ENCODE data around the gene CNN2. TPM values are rescaled to one million over a fixed set of nuclear protein-coding genes. Genes with fewer than 3 reads are reported as not detected.

The CNN2 gene
- total and polyA plus RNA-seq, 2 donors: 55.9 to 127 TPM

GRCh38 chr19:1049800-1050199 lies 23.4 kb downstream of the CNN2 start:
- Histone ChIP-seq H3K27ac (ENCODE audit: low read depth in 1 of 2, low read length in 1 of 2) (no peak overlapping the region), H3K27me3 (ENCODE audit: control insufficient read depth in 2 of 2, insufficient read depth in 1 of 2, low read length in 1 of 2) (no peaks in the 10 kb centered on the region), H3K36me3 (ENCODE audit: control insufficient read depth in 2 of 2, insufficient read depth in 2 of 2, low read length in 1 of 2) (peaks cover 32 to 43% of the 10 kb centered on the region in 2 donors), H3K9me3 (ENCODE audit: control insufficient read depth in 2 of 2, insufficient read depth in 1 of 2, low read length in 1 of 2) (peaks cover 0 to 26% of the 10 kb centered on the region in 2 donors), H3K4me1 (ENCODE audit: control insufficient read depth in 2 of 2, insufficient read depth in 2 of 2, low read length in 2 of 2) (no peaks in the 10 kb centered on the region), H3K4me3 (ENCODE audit: low read length in 2 of 2) (no peak overlapping the region)
- WGBS: 72% methylated on average over 11 of the region's 11 CpGs
- DNase-seq (ENCODE audit: low read depth in 6 of 9, low spot score in 9 of 9): peak in 1 of 9 donors; percentile 61

DNA sequence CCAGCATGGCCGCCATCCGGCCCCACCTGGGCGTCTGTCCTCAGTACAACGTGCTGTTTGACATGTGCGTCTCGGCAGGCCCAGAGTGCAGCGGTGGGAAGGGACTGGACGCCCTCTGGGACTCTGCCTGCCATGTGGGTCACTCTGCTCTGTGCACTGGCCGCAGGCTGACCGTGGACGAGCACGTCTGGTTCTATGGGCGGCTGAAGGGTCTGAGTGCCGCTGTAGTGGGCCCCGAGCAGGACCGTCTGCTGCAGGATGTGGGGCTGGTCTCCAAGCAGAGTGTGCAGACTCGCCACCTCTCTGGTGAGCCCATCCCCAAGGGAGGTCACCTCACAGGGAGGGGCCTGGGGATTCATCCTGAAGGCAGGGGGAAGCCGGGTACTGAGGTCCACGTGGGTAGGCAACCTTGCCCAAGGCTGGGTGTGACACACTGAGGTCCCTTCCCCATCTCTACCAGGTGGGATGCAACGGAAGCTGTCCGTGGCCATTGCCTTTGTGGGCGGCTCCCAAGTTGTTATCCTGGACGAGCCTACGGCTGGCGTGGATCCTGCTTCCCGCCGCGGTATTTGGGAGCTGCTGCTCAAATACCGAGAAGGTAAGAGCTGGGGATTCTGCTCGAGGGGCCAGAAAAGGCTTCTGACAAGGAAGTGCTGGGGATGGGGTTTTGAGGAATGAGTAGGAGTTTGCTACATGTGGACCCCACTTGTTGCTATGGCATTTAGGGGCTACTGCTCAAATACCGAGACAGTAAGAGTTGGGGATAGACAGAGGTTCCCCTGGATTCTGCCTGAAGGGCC lies 24.8 kb downstream of the CNN2 start:
- H3K9me3 ChIP-seq (ENCODE audit: control insufficient read depth in 2 of 2, insufficient read depth in 1 of 2, low read length in 1 of 2): peaks cover 5 to 31% of the 10 kb centered on the region in 2 donors
- H3K27me3 ChIP-seq (ENCODE audit: control insufficient read depth in 2 of 2, insufficient read depth in 1 of 2, low read length in 1 of 2): no peaks in the 10 kb centered on the region
- no peak for DNase-seq (ENCODE audit: low read depth in 6 of 9, low spot score in 9 of 9)
- WGBS: 96% methylated on average over 31 of the region's 31 CpGs
- H3K4me3 ChIP-seq (ENCODE audit: low read length in 2 of 2): no peak overlapping the region
- H3K36me3 ChIP-seq (ENCODE audit: control insufficient read depth in 2 of 2, insufficient read depth in 2 of 2, low read length in 1 of 2): peaks cover 38 to 49% of the 10 kb centered on the region in 2 donors
- no peak overlapping the region for H3K27ac ChIP-seq (ENCODE audit: low read depth in 1 of 2, low read length in 1 of 2)
- no peaks in the 10 kb centered on the region for H3K4me1 ChIP-seq (ENCODE audit: control insufficient read depth in 2 of 2, insufficient read depth in 2 of 2, low read length in 2 of 2)

GRCh38 chr19:1051791-1052190 lies 25.4 kb downstream of the CNN2 start:
- peaks cover 10 to 36% of the 10 kb centered on the region in 2 donors for H3K9me3 ChIP-seq (ENCODE audit: control insufficient read depth in 2 of 2, insufficient read depth in 1 of 2, low read length in 1 of 2)
- peaks cover 41 to 49% of the 10 kb centered on the region in 2 donors for H3K36me3 ChIP-seq (ENCODE audit: control insufficient read depth in 2 of 2, insufficient read depth in 2 of 2, low read length in 1 of 2)
- WGBS: 95% methylated on average over 17 of the region's 17 CpGs
- DNase-seq (ENCODE audit: low read depth in 6 of 9, low spot score in 9 of 9): no peak
- H3K4me1 ChIP-seq (ENCODE audit: control insufficient read depth in 2 of 2, insufficient read depth in 2 of 2, low read length in 2 of 2): no peaks in the 10 kb centered on the region
- no peak overlapping the region for H3K4me3 ChIP-seq (ENCODE audit: low read length in 2 of 2)
- no peak overlapping the region for H3K27ac ChIP-seq (ENCODE audit: low read depth in 1 of 2, low read length in 1 of 2)
- no peaks in the 10 kb centered on the region for H3K27me3 ChIP-seq (ENCODE audit: control insufficient read depth in 2 of 2, insufficient read depth in 1 of 2, low read length in 1 of 2)

GRCh38 chr19:1052349-1052975 lies 26.1 kb downstream of the CNN2 start:
- Histone ChIP-seq H3K9me3 (ENCODE audit: control insufficient read depth in 2 of 2, insufficient read depth in 1 of 2, low read length in 1 of 2) (peaks cover 16 to 43% of the 10 kb centered on the region in 2 donors), H3K27me3 (ENCODE audit: control insufficient read depth in 2 of 2, insufficient read depth in 1 of 2, low read length in 1 of 2) (no peaks in the 10 kb centered on the region), H3K27ac (ENCODE audit: low read depth in 1 of 2, low read length in 1 of 2) (no peak overlapping the region), H3K4me3 (ENCODE audit: low read length in 2 of 2) (no peak overlapping the region), H3K4me1 (ENCODE audit: control insufficient read depth in 2 of 2, insufficient read depth in 2 of 2, low read length in 2 of 2) (no peaks in the 10 kb centered on the region), H3K36me3 (ENCODE audit: control insufficient read depth in 2 of 2, insufficient read depth in 2 of 2, low read length in 1 of 2) (peaks cover 44 to 49% of the 10 kb centered on the region in 2 donors)
- DNase-seq (ENCODE audit: low read depth in 6 of 9, low spot score in 9 of 9): no peak
- 86% methylated on average over 5 of the region's 5 CpGs for WGBS

GRCh38 chr19:1053176-1054101 lies 27.0 kb downstream of the CNN2 start:
- DNase-seq (ENCODE audit: low read depth in 6 of 9, low spot score in 9 of 9): no peak
- peaks cover 20 to 53% of the 10 kb centered on the region in 2 donors for H3K9me3 ChIP-seq (ENCODE audit: control insufficient read depth in 2 of 2, insufficient read depth in 1 of 2, low read length in 1 of 2)
- WGBS: 98% methylated on average over 31 of the region's 31 CpGs
- H3K27me3 ChIP-seq (ENCODE audit: control insufficient read depth in 2 of 2, insufficient read depth in 1 of 2, low read length in 1 of 2): no peaks in the 10 kb centered on the region
- peaks cover 48 to 51% of the 10 kb centered on the region in 2 donors for H3K36me3 ChIP-seq (ENCODE audit: control insufficient read depth in 2 of 2, insufficient read depth in 2 of 2, low read length in 1 of 2)
- H3K4me3 ChIP-seq (ENCODE audit: low read length in 2 of 2): no peak overlapping the region
- no peaks in the 10 kb centered on the region for H3K4me1 ChIP-seq (ENCODE audit: control insufficient read depth in 2 of 2, insufficient read depth in 2 of 2, low read length in 2 of 2)
- H3K27ac ChIP-seq (ENCODE audit: low read depth in 1 of 2, low read length in 1 of 2): no peak overlapping the region

GRCh38 chr19:1054102-1055027 lies 28.0 kb downstream of the CNN2 start:
- Histone ChIP-seq H3K9me3 (ENCODE audit: control insufficient read depth in 2 of 2, insufficient read depth in 1 of 2, low read length in 1 of 2) (peaks cover 25 to 59% of the 10 kb centered on the region in 2 donors), H3K4me1 (ENCODE audit: control insufficient read depth in 2 of 2, insufficient read depth in 2 of 2, low read length in 2 of 2) (no peaks in the 10 kb centered on the region), H3K27me3 (ENCODE audit: control insufficient read depth in 2 of 2, insufficient read depth in 1 of 2, low read length in 1 of 2) (no peaks in the 10 kb centered on the region), H3K27ac (ENCODE audit: low read depth in 1 of 2, low read length in 1 of 2) (no peak overlapping the region), H3K36me3 (ENCODE audit: control insufficient read depth in 2 of 2, insufficient read depth in 2 of 2, low read length in 1 of 2) (peaks cover 54 to 57% of the 10 kb centered on the region in 2 donors), H3K4me3 (ENCODE audit: low read length in 2 of 2) (no peak overlapping the region)
- DNase-seq (ENCODE audit: low read depth in 6 of 9, low spot score in 9 of 9): no peak
- 97% methylated on average over 28 of the region's 28 CpGs for WGBS

- no peaks in the 10 kb centered on the region for H3K27me3 ChIP-seq (ENCODE audit: control insufficient read depth in 2 of 2, insufficient read depth in 1 of 2, low read length in 1 of 2)
- DNase-seq (ENCODE audit: low read depth in 6 of 9, low spot score in 9 of 9): no peak
- H3K4me3 ChIP-seq (ENCODE audit: low read length in 2 of 2): no peak overlapping the region
- over 99% methylated on average over 14 of the region's 14 CpGs for WGBS
- peaks cover 56 to 61% of the 10 kb centered on the region in 2 donors for H3K36me3 ChIP-seq (ENCODE audit: control insufficient read depth in 2 of 2, insufficient read depth in 2 of 2, low read length in 1 of 2)
- H3K9me3 ChIP-seq (ENCODE audit: control insufficient read depth in 2 of 2, insufficient read depth in 1 of 2, low read length in 1 of 2): peaks cover 25 to 59% of the 10 kb centered on the region in 2 donors
- H3K4me1 ChIP-seq (ENCODE audit: control insufficient read depth in 2 of 2, insufficient read depth in 2 of 2, low read length in 2 of 2): no peaks in the 10 kb centered on the region
- no peak overlapping the region for H3K27ac ChIP-seq (ENCODE audit: low read depth in 1 of 2, low read length in 1 of 2)
Observed at GRCh38 chr19:1055028-1055425, 28.6 kb downstream of the CNN2 start.

DNA sequence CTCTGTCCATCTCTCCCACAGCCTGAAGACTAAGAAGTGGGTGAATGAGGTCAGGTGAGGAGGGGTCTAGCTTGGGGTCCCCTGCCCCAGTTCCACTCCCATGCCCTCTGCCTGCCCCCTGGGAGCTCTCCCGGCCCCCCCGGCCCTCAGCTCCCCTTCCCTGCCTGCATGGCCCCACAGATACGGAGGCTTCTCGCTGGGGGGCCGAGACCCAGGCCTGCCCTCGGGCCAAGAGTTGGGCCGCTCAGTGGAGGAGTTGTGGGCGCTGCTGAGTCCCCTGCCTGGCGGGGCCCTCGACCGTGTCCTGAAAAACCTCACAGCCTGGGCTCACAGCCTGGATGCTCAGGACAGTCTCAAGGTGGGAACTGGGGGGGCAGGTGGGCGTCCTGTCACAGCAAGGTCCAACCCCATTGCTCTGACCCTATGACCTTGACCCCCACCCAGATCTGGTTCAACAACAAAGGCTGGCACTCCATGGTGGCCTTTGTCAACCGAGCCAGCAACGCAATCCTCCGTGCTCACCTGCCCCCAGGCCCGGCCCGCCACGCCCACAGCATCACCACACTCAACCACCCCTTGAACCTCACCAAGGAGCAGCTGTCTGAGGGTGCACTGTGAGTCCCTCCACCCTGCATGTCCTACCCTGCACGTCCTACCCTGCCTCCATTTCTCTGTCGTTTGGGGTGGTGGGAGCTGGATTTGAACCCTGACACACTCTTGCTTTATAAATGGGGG lies 29.6 kb downstream of the CNN2 start:
- H3K4me3 ChIP-seq (ENCODE audit: low read length in 2 of 2): no peak overlapping the region
- peaks cover 56 to 58% of the 10 kb centered on the region in 2 donors for H3K36me3 ChIP-seq (ENCODE audit: control insufficient read depth in 2 of 2, insufficient read depth in 2 of 2, low read length in 1 of 2)
- 97% methylated on average over 20 of the region's 20 CpGs for WGBS
- H3K27ac ChIP-seq (ENCODE audit: low read depth in 1 of 2, low read length in 1 of 2): no peak overlapping the region
- H3K9me3 ChIP-seq (ENCODE audit: control insufficient read depth in 2 of 2, insufficient read depth in 1 of 2, low read length in 1 of 2): peaks cover 25 to 55% of the 10 kb centered on the region in 2 donors
- no peak for DNase-seq (ENCODE audit: low read depth in 6 of 9, low spot score in 9 of 9)
- no peaks in the 10 kb centered on the region for H3K4me1 ChIP-seq (ENCODE audit: control insufficient read depth in 2 of 2, insufficient read depth in 2 of 2, low read length in 2 of 2)
- no peaks in the 10 kb centered on the region for H3K27me3 ChIP-seq (ENCODE audit: control insufficient read depth in 2 of 2, insufficient read depth in 1 of 2, low read length in 1 of 2)
